Loucy (cell line): ENCODE measurements around the gene FHIP1B.

ENCODE experiments used
- H2AFZ ChIP-seq: fragments of 200-600 bp; sonication (generic); 2 replicates; pipeline ENCODE4 v1.6.0; 2016; ENCODE audit warnings: antibody characterized with exemption, mild to moderate bottlenecking, low read length, moderate library complexity
- H3F3A ChIP-seq: fragments of 200-600 bp; 2 replicates; pipeline ENCODE4 v1.6.0; 2016; ENCODE audit warnings: antibody characterized with exemption, low read depth, mild to moderate bottlenecking
- H3K27me3 ChIP-seq: fragments of 200-600 bp; sonication (generic); 2 replicates; pipeline ENCODE4 v1.6.1; 2014; ENCODE audit warnings: low read length, mild to moderate bottlenecking; ENCODE audit not compliant: insufficient read depth, poor library complexity, severe bottlenecking
- H3K36me3 ChIP-seq: fragments of 200-600 bp; sonication (generic); 2 replicates; pipeline ENCODE4 v1.6.1; 2016; ENCODE audit warnings: low read length; ENCODE audit not compliant: insufficient read depth
- H3K4me1 ChIP-seq: fragments of 200-600 bp; sonication (generic); 2 replicates; pipeline ENCODE4 v1.5.1; 2014; ENCODE audit warnings: low read length, mild to moderate bottlenecking; ENCODE audit not compliant: insufficient read depth, poor library complexity, severe bottlenecking
- H3K4me2 ChIP-seq: fragments of 200-600 bp; sonication (generic); 2 replicates; pipeline ENCODE4 v1.6.0; 2014; ENCODE audit warnings: antibody characterized with exemption, low read length, low read depth, mild to moderate bottlenecking; ENCODE audit not compliant: poor library complexity, severe bottlenecking
- H3K4me3 ChIP-seq: fragments of 200-600 bp; sonication (generic); 2 replicates; pipeline ENCODE4 v1.5.1; 2014; ENCODE audit warnings: low read length, mild to moderate bottlenecking, mixed read lengths; ENCODE audit not compliant: poor library complexity, severe bottlenecking
- H3K79me2 ChIP-seq: fragments of 200-600 bp; sonication (generic); 2 replicates; pipeline ENCODE4 v1.6.1; 2014; ENCODE audit warnings: low read length; ENCODE audit not compliant: insufficient read depth
- H3K9ac ChIP-seq: fragments of 200-600 bp; sonication (generic); 2 replicates; pipeline ENCODE4 v1.6.0; 2014; ENCODE audit warnings: mild to moderate bottlenecking, low read depth, low read length, moderate library complexity; ENCODE audit not compliant: poor library complexity, severe bottlenecking
- H3K9me2 ChIP-seq: fragments of 200-600 bp; sonication (generic); replicated peaks from 2 replicates; pipeline ENCODE4 v1.6.1; 2016; ENCODE audit warnings: low read depth, low read length, mixed read lengths
- H3K9me3 ChIP-seq: fragments of 200-600 bp; sonication (generic); 2 replicates; pipeline ENCODE4 v1.6.1; 2014; ENCODE audit warnings: mild to moderate bottlenecking, antibody characterized with exemption, low read length, low read depth; ENCODE audit not compliant: insufficient read depth
- H4K20me1 ChIP-seq: fragments of 200-600 bp; sonication (generic); 2 replicates; pipeline ENCODE4 v1.6.0; 2014; ENCODE audit warnings: antibody characterized with exemption, low read length, mild to moderate bottlenecking; ENCODE audit not compliant: insufficient read depth, poor library complexity, severe bottlenecking
- CTCF ChIP-seq: fragments of 200-600 bp; sonication (generic); conservative IDR thresholded peaks from 2 replicates; pipeline ENCODE4 v1.5.1; 2014; ENCODE audit warnings: mild to moderate bottlenecking, antibody characterized with exemption, low read length
- EZH2phosphoT487 ChIP-seq: fragments of 200-600 bp; IDR thresholded peaks from 2 replicates; pipeline ENCODE4 v1.6.1; 2018; ENCODE audit warnings: antibody characterized with exemption, mild to moderate bottlenecking, moderate library complexity, borderline replicate concordance

Gene FHIP1B

GRCh38 chr11:6268820-6269219, 34.4 kb upstream of the FHIP1B start:
- no peak overlapping the region for H3K4me2 ChIP-seq
- H3K9me2 ChIP-seq = no peaks in the 10 kb centered on the region
- H3K4me3 ChIP-seq = no peak overlapping the region
- H4K20me1 ChIP-seq = no peaks in the 10 kb centered on the region
- H3K27me3 ChIP-seq = no peaks in the 10 kb centered on the region
- no peaks in the 10 kb centered on the region for H3K36me3 ChIP-seq
- H3K9me3 ChIP-seq = no peaks in the 10 kb centered on the region
- no peak overlapping the region for H2AFZ ChIP-seq
- H3K79me2 ChIP-seq = no peaks in the 10 kb centered on the region
- TF ChIP-seq EZH2phosphoT487 = no peak
- TF ChIP-seq CTCF = no peak
- H3F3A ChIP-seq = no peaks in the 10 kb centered on the region
- no peaks in the 10 kb centered on the region for H3K4me1 ChIP-seq
- no peak overlapping the region for H3K9ac ChIP-seq

- Histone ChIP-seq H3K9me3 (no peaks in the 10 kb centered on the region), H3K9me2 (no peaks in the 10 kb centered on the region), H3K4me3 (no peak overlapping the region), H3K36me3 (no peaks in the 10 kb centered on the region), H3K4me2 (no peak overlapping the region), H4K20me1 (no peaks in the 10 kb centered on the region), H3F3A (no peaks in the 10 kb centered on the region), H2AFZ (no peak overlapping the region), H3K9ac (no peak overlapping the region), H3K4me1 (no peaks in the 10 kb centered on the region), H3K27me3 (no peaks in the 10 kb centered on the region), H3K79me2 (no peaks in the 10 kb centered on the region)
- no peak for TF ChIP-seq EZH2phosphoT487
- no peak for TF ChIP-seq CTCF
Measured at GRCh38 chr11:6263662-6264061, 29.2 kb upstream of the FHIP1B start.

GRCh38 chr11:6260207-6260726, 25.8 kb upstream of the FHIP1B start:
- H2AFZ ChIP-seq = no peak overlapping the region
- no peak overlapping the region for H3K9ac ChIP-seq

More at GRCh38 chr11:6260207-6260726, 25.8 kb upstream of the FHIP1B start:
- H3K4me3 ChIP-seq = no peak overlapping the region
- H3K79me2 ChIP-seq = no peaks in the 10 kb centered on the region
- no peaks in the 10 kb centered on the region for H3K36me3 ChIP-seq
- no peak for TF ChIP-seq EZH2phosphoT487
- no peak for TF ChIP-seq CTCF
- no peaks in the 10 kb centered on the region for H3K9me2 ChIP-seq
- H3K4me2 ChIP-seq = no peak overlapping the region
- H4K20me1 ChIP-seq = no peaks in the 10 kb centered on the region
- H3K4me1 ChIP-seq = no peaks in the 10 kb centered on the region
- no peaks in the 10 kb centered on the region for H3F3A ChIP-seq
- no peaks in the 10 kb centered on the region for H3K27me3 ChIP-seq
- H3K9me3 ChIP-seq = no peaks in the 10 kb centered on the region
